Activated B cell treated with CpG ODN at 0.5 μM for 24 hours (primary cell): ENCODE measurements around the gene DNM1. TPM values are rescaled to one million over a fixed set of nuclear protein-coding genes. Genes with fewer than 3 reads are reported as not detected.

Experiments used
- ATAC-seq: fragments of 200-7000 bp; cut with Tn5 transposase; one replicate; pipeline ENCODE4 v1.10.0; 2021; ENCODE audit warnings: low read depth, mild to moderate bottlenecking, moderate library complexity
- CTCF ChIA-PET: fragments of 350-600 bp; sonication (Branson Sonifier 250); formaldehyde crosslinking; loops from one replicate; lab custom pipeline; 2021; ENCODE audit warnings: antibody characterized with exemption; lab: Charles Lee
- POLR2A ChIA-PET: fragments of 350-600 bp; sonication (Branson Sonifier 250); formaldehyde crosslinking; loops from one replicate; lab custom pipeline; 2021; ENCODE audit warnings: antibody characterized with exemption; lab: Charles Lee
- DNase-seq: peaks from one replicate; pipeline ENCODE4 v3.0.0; 2022
- H3K27ac Mint-ChIP-seq: one replicate; pipeline ENCODE4 v1.8.0; 2020; ENCODE audit warnings: mixed read lengths
- H3K27me3 Mint-ChIP-seq: one replicate; pipeline ENCODE4 v1.8.0; 2021; ENCODE audit warnings: mixed read lengths
- H3K36me3 Mint-ChIP-seq: one replicate; pipeline ENCODE4 v1.8.0; 2021; ENCODE audit warnings: low read depth, mixed read lengths
- H3K4me1 Mint-ChIP-seq: one replicate; pipeline ENCODE4 v1.8.0; 2021; ENCODE audit warnings: mixed read lengths
- H3K4me3 Mint-ChIP-seq: one replicate; pipeline ENCODE4 v1.8.0; 2020; ENCODE audit warnings: mild to moderate bottlenecking, mixed read lengths
- H3K9me3 Mint-ChIP-seq: one replicate; pipeline ENCODE4 v1.8.0; 2020; ENCODE audit warnings: mixed read lengths
- CTCF ChIP-seq: fragments of 200-600 bp; IDR thresholded peaks from one replicate; pipeline ENCODE4 v1.8.0; 2022; ENCODE audit warnings: antibody characterized with exemption, mild to moderate bottlenecking
- intact Hi-C: fragments of 100-400 bp; cut with micrococcal nuclease; formaldehyde crosslinking; loops from one replicate; pipeline ENCODE4 v1.15.1; 2024
- total RNA-seq: library from RNA; stranded (reverse); gene quantifications from 2 replicates; pipeline ENCODE4 v1.2.3, GENCODE V29; 2022

Gene DNM1
- total RNA-seq, 1 donor from 2014 or later: 0.86 TPM

GRCh38 chr9:128168731-128169308, 34.4 kb upstream of the DNM1 start:
- ChIA-PET CTCF (no interaction called here), POLR2A (interaction anchor here (0.6 kb wide), 1 partner anchor 107 kb away, joined by 3 read pairs; the partner anchor contains the start of gene GOLGA2)
- Mint-ChIP-seq H3K9me3 (no peaks in the 10 kb centered on the region), H3K27ac (no peak overlapping the region), H3K27me3 (no peaks in the 10 kb centered on the region), H3K4me1 (no peaks in the 10 kb centered on the region), H3K4me3 (no peak overlapping the region), H3K36me3 (peaks cover 57% of the 10 kb centered on the region)
- DNase-seq (no peak), ATAC-seq (no peak)
- TF ChIP-seq CTCF: no peak
- intact Hi-C loops: no loop called here

- ChIA-PET POLR2A (no interaction called here), CTCF (no interaction called here)
- H3K36me3 Mint-ChIP-seq: peaks cover 57% of the 10 kb centered on the region
- no peak overlapping the region for H3K27ac Mint-ChIP-seq
- intact Hi-C loops: no loop called here
- ATAC-seq (no peak), DNase-seq (no peak)
- no peak overlapping the region for H3K4me3 Mint-ChIP-seq
- TF ChIP-seq CTCF: no peak
- H3K9me3 Mint-ChIP-seq: no peaks in the 10 kb centered on the region
- H3K4me1 Mint-ChIP-seq: no peaks in the 10 kb centered on the region
- H3K27me3 Mint-ChIP-seq: no peaks in the 10 kb centered on the region
Measured at GRCh38 chr9:128169492-128169891, 33.7 kb upstream of the DNM1 start.

- ChIA-PET POLR2A (no interaction called here), CTCF (no interaction called here)
- TF ChIP-seq CTCF: no peak
Measured at GRCh38 chr9:128169925-128170324, 33.3 kb upstream of the DNM1 start.

GRCh38 chr9:128174062-128174461, 29.1 kb upstream of the DNM1 start:
- Mint-ChIP-seq H3K27me3 (no peaks in the 10 kb centered on the region), H3K9me3 (no peaks in the 10 kb centered on the region), H3K4me1 (no peaks in the 10 kb centered on the region), H3K4me3 (no peak overlapping the region), H3K36me3 (peaks cover 62% of the 10 kb centered on the region), H3K27ac (no peak overlapping the region)
- TF ChIP-seq CTCF: no peak
- intact Hi-C loops: no loop called here
- DNase-seq: no peak
- ChIA-PET POLR2A (interaction anchor here (0.6 kb wide), 1 partner anchor 64 kb away, joined by 5 read pairs; no protein-coding TSS in a partner anchor), CTCF (no interaction called here)
- no peak for ATAC-seq

More at GRCh38 chr9:128169925-128170324, 33.3 kb upstream of the DNM1 start:
- intact Hi-C loops: no loop called here
- Mint-ChIP-seq H3K36me3 (peaks cover 57% of the 10 kb centered on the region), H3K27me3 (no peaks in the 10 kb centered on the region), H3K4me3 (no peak overlapping the region), H3K27ac (no peak overlapping the region), H3K9me3 (no peaks in the 10 kb centered on the region), H3K4me1 (no peaks in the 10 kb centered on the region)
- DNase-seq (no peak), ATAC-seq (no peak)

GRCh38 chr9:128175102-128175563, 28.0 kb upstream of the DNM1 start:
- POLR2A ChIA-PET: interaction anchor here (0.6 kb wide), 1 partner anchor 117 kb away, joined by 4 read pairs; no protein-coding TSS in a partner anchor
- no peak for TF ChIP-seq CTCF
- CTCF ChIA-PET: no interaction called here
- ATAC-seq (no peak), DNase-seq (no peak)
- Mint-ChIP-seq H3K9me3 (no peaks in the 10 kb centered on the region), H3K36me3 (peaks cover 62% of the 10 kb centered on the region), H3K27me3 (no peaks in the 10 kb centered on the region), H3K27ac (no peak overlapping the region), H3K4me1 (no peaks in the 10 kb centered on the region), H3K4me3 (no peak overlapping the region)
- intact Hi-C loops: no loop called here
